Right ventricle myocardium superior (tissue), 1 donor: ENCODE measurements around the gene GPX3. TPM values are rescaled to one million over a fixed set of nuclear protein-coding genes. Genes with fewer than 3 reads are reported as not detected.

Source experiments
- ATAC-seq: fragments of 200-7000 bp; cut with Tn5 transposase; one replicate; pipeline ENCODE4 v1.9.1; 2020; ENCODE audit warnings: mild to moderate bottlenecking; ENCODE audit not compliant: poor library complexity
- DNase-seq: peaks from one replicate; pipeline ENCODE4 v3.0.0-alpha.2; 2020
- intact Hi-C: fragments of 100-400 bp; cut with DNase I; formaldehyde crosslinking; loops from one replicate; pipeline ENCODE4 v1.11.2; 2022
- total RNA-seq: library from RNA; stranded (reverse); fragmentation: NEBNext Ultra II Directional; extraction: Animal tissue kit (Norgen Biotek cat#: 25700); gene quantifications from one replicate; pipeline ENCODE4 v1.2.1, GENCODE V29; 2021
- donor health status: DM: no; HTN: yes; CAD: no; lungs with severe emphysema.

The GPX3 gene
- total RNA-seq, 1 donor from 2014 or later: 592 TPM

GRCh38 chr5:151066920-151067319, 46.5 kb downstream of the GPX3 start:
- ATAC-seq: no peak
- intact Hi-C loops: no loop called here
- no peak for DNase-seq

GRCh38 chr5:151067632-151068432, 47.4 kb downstream of the GPX3 start:
- intact Hi-C loops: no loop called here
- no peak for DNase-seq
- no peak for ATAC-seq

GRCh38 chr5:151068433-151069197, 48.2 kb downstream of the GPX3 start:
- ATAC-seq (peak; percentile 53), DNase-seq (no peak)
- intact Hi-C loops: no loop called here

GRCh38 chr5:151070449-151070848, 50.1 kb downstream of the GPX3 start:
- no peak for ATAC-seq
- intact Hi-C loops: no loop called here

GRCh38 chr5:151071021-151071420, 50.6 kb downstream of the GPX3 start:
- ATAC-seq: no peak
- intact Hi-C loops: no loop called here
- DNase-seq: no peak

More at GRCh38 chr5:151070449-151070848, 50.1 kb downstream of the GPX3 start:
- no peak for DNase-seq

GRCh38 chr5:151071848-151072629, 51.6 kb downstream of the GPX3 start:
- no peak for DNase-seq
- ATAC-seq: no peak
- intact Hi-C loops: no loop called here

GRCh38 chr5:151072630-151073025, 52.2 kb downstream of the GPX3 start:
- intact Hi-C loops: no loop called here
- ATAC-seq (no peak), DNase-seq (no peak)

- ATAC-seq (no peak), DNase-seq (no peak)
- intact Hi-C loops: no loop called here
These were observed 52.9 kb downstream of the GPX3 start for GRCh38 chr5:151073280-151073679.

GRCh38 chr5:151074557-151074956, 54.2 kb downstream of the GPX3 start:
- ATAC-seq (no peak), DNase-seq (no peak)
- intact Hi-C loops: no loop called here

- intact Hi-C loops: no loop called here
- DNase-seq (no peak), ATAC-seq (peak; percentile 15)
These were observed 55.4 kb downstream of the GPX3 start for GRCh38 chr5:151075698-151076331.

GRCh38 chr5:151076616-151077015, 56.2 kb downstream of the GPX3 start:
- ATAC-seq (no peak), DNase-seq (no peak)
- intact Hi-C loops: no loop called here

GRCh38 chr5:151077419-151077818, 57.0 kb downstream of the GPX3 start:
- DNase-seq: no peak
- ATAC-seq: no peak
- intact Hi-C loops: no loop called here

GRCh38 chr5:151077967-151078366, 57.6 kb downstream of the GPX3 start:
- no peak for DNase-seq
- no peak for ATAC-seq
- intact Hi-C loops: no loop called here

Other genes starting within 250 kb of the GPX3 start
- 15.6 TPM for gene SMIM3, start 241.8 kb upstream of the GPX3 start, total RNA-seq
- not detected for gene IRGM, start 174.1 kb upstream of the GPX3 start, total RNA-seq
- 0.54 TPM for gene ZNF300, start 115.6 kb upstream of the GPX3 start, total RNA-seq
- 126 TPM for gene TNIP1, start 60.4 kb downstream of the GPX3 start, total RNA-seq
- gene ANXA6, start 137.2 kb downstream of the GPX3 start, total RNA-seq: 202 TPM
- 178 TPM for gene CCDC69, start 203.5 kb downstream of the GPX3 start, total RNA-seq
- gene GM2A, start 232.6 kb downstream of the GPX3 start, total RNA-seq: 26.2 TPM